ENCODE results near the gene LRRFIP2. TPM values are rescaled to one million over a fixed set of nuclear protein-coding genes. Genes with fewer than 3 reads are reported as not detected.

The LRRFIP2 gene
- total RNA-seq, 4 donors from 2014 or later = 152 to 166 (median 152) TPM

DNA sequence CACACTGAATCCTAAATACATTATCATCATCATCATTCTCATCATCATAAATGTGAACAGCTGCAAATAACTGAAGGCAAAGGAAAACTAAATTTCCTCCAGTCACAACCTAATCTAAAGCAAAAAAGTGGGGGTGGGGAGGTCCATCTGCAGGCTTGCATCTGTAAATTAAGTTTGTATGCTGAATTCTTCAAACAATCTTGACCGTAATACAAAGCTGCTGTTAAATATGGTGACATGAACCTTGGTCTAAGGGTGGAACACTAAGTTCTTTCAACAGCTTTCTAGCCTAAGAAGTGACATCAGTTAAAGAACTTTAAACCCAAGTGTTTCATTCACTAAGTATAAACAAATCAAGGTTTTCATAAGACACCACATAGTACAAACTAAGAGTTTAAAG is 4.3 kb downstream of the LRRFIP2 start:
- no peak for TF ChIP-seq POLR2A (IDR thresholded peaks at IDR 0.05)
- TF ChIP-seq, protein P1, sequence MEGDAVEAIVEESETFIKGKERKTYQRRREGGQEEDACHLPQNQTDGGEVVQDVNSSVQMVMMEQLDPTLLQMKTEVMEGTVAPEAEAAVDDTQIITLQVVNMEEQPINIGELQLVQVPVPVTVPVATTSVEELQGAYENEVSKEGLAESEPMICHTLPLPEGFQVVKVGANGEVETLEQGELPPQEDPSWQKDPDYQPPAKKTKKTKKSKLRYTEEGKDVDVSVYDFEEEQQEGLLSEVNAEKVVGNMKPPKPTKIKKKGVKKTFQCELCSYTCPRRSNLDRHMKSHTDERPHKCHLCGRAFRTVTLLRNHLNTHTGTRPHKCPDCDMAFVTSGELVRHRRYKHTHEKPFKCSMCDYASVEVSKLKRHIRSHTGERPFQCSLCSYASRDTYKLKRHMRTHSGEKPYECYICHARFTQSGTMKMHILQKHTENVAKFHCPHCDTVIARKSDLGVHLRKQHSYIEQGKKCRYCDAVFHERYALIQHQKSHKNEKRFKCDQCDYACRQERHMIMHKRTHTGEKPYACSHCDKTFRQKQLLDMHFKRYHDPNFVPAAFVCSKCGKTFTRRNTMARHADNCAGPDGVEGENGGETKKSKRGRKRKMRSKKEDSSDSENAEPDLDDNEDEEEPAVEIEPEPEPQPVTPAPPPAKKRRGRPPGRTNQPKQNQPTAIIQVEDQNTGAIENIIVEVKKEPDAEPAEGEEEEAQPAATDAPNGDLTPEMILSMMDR (IDR thresholded peaks at IDR 0.05) = no peak
- Histone ChIP-seq H3K27ac (peak overlapping the region in 3 of 4 donors; percentile 57 to 88 (median 80)), H3K27me3 (no peaks in the 10 kb centered on the region), H3K4me3 (peak overlapping the region in 1 of 4 donors; percentile 4), H3K36me3 (peaks cover 0 to 12% (median 0%) of the 10 kb centered on the region in 3 donors), H3K4me1 (peaks cover 0 to 47% (median 6%) of the 10 kb centered on the region in 4 donors), H3K9me3 (no peaks in the 10 kb centered on the region)
- no peak for DNase-seq

- peak overlapping the region in 2 of 4 donors; percentile 80 to 88 for H3K27ac ChIP-seq
- peaks cover 0 to 12% (median 0%) of the 10 kb centered on the region in 3 donors for H3K36me3 ChIP-seq
- no peak for DNase-seq
- H3K27me3 ChIP-seq = no peaks in the 10 kb centered on the region
- peaks cover 0 to 44% (median 6%) of the 10 kb centered on the region in 4 donors for H3K4me1 ChIP-seq
- H3K9me3 ChIP-seq = no peaks in the 10 kb centered on the region
- TF ChIP-seq POLR2A (IDR thresholded peaks at IDR 0.05) = no peak
- TF ChIP-seq, protein P1 (IDR thresholded peaks at IDR 0.05) = no peak
- no peak overlapping the region for H3K4me3 ChIP-seq
Observed at GRCh38 chr3:37168896-37169295, 5.5 kb downstream of the LRRFIP2 start.

GRCh38 chr3:37163262-37164015 is 10.9 kb downstream of the LRRFIP2 start:
- TF ChIP-seq, protein P1 (IDR thresholded peaks at IDR 0.05) = no peak
- TF ChIP-seq POLR2A (IDR thresholded peaks at IDR 0.05) = no peak
- no peak overlapping the region for H3K4me3 ChIP-seq
- peak overlapping the region in 1 of 4 donors; percentile 22 for H3K27ac ChIP-seq
- H3K36me3 ChIP-seq = peaks cover 0 to 8% (median 0%) of the 10 kb centered on the region in 3 donors
- no peaks in the 10 kb centered on the region for H3K4me1 ChIP-seq
- no peaks in the 10 kb centered on the region for H3K9me3 ChIP-seq
- H3K27me3 ChIP-seq = no peaks in the 10 kb centered on the region
- DNase-seq = no peak

DNA sequence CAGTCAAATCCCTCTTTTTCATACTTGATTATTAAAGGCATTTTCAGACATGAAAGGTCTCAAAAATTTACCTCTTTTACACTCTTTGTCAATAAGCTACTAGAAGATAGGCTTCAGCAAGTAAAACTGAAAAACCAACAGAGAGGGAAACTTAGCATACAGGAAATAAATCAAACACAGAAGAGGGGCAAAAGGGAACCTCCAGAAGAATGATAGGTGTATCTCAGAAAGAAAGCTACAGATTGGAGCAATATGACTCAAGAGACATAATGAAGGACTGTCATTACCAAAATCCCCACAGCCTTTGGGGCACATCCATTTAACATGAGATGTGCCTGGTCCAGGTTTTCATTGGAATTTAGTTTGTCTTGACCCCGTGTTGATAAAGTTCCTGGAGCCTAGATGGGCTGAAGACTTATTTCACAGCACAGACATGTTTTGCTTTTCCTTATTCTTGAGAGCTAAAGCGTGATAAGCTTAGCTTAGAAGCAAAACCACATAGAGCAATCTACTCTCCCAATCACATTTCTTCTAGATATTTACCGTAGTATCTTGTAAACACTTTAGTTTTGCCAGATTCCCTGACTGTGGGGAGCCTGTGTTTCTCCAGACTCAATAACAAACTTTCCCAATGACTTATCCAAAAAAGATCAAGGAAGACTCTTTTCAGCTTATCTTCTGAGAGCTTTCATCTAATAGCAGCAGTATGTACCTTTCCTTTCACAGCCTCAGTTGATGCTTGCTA is 11.7 kb downstream of the LRRFIP2 start:
- H3K27ac ChIP-seq = peak overlapping the region in 1 of 4 donors; percentile 22
- no peak for DNase-seq
- no peaks in the 10 kb centered on the region for H3K27me3 ChIP-seq
- peaks cover 0 to 8% (median 0%) of the 10 kb centered on the region in 3 donors for H3K36me3 ChIP-seq
- TF ChIP-seq POLR2A (IDR thresholded peaks at IDR 0.05) = no peak
- TF ChIP-seq, protein P1 (IDR thresholded peaks at IDR 0.05) = no peak
- H3K4me3 ChIP-seq = no peak overlapping the region
- H3K9me3 ChIP-seq = no peaks in the 10 kb centered on the region
- H3K4me1 ChIP-seq = no peaks in the 10 kb centered on the region

GRCh38 chr3:37161351-37161750 is 13.0 kb downstream of the LRRFIP2 start:
- peaks cover 0 to 13% (median 0%) of the 10 kb centered on the region in 3 donors for H3K36me3 ChIP-seq
- no peak overlapping the region for H3K27ac ChIP-seq
- TF ChIP-seq, protein P1 (IDR thresholded peaks at IDR 0.05) = no peak
- no peak for TF ChIP-seq POLR2A (IDR thresholded peaks at IDR 0.05)
- H3K9me3 ChIP-seq = no peaks in the 10 kb centered on the region
- H3K27me3 ChIP-seq = no peaks in the 10 kb centered on the region
- H3K4me3 ChIP-seq = no peak overlapping the region
- no peak for DNase-seq
- H3K4me1 ChIP-seq = no peaks in the 10 kb centered on the region
